Endothelial cell of umbilical vein (primary cell): Measurements from ENCODE around the gene SELPLG. TPM values are rescaled to one million over a fixed set of nuclear protein-coding genes. Genes with fewer than 3 reads are reported as not detected.

Experiments
- BruUV-seq: library from RNA; stranded (reverse); fragments of 400-500 nt; replicated peaks from 2 replicates; lab custom pipeline; 2021; lab: Mats Ljungman, UMichigan
- CTCF ChIA-PET: fragments of 300-600, 350-600 bp; sonication (Branson Sonifier 250); formaldehyde crosslinking; loops from one replicate; lab custom pipeline; 2021; ENCODE audit warnings: antibody characterized with exemption, inconsistent platforms; lab: Charles Lee
- POLR2A ChIA-PET: fragments of 300-600, 350-600 bp; sonication (Branson Sonifier 250); formaldehyde crosslinking; loops from one replicate; lab custom pipeline; 2021; ENCODE audit warnings: antibody characterized with exemption, inconsistent platforms; lab: Charles Lee
- DNase-seq: peaks from one replicate; pipeline ENCODE4 v3.0.0-alpha.2; 2011; ENCODE audit warnings: low read depth, low spot score
- FAIRE-seq: peaks from 2 replicates; lab custom pipeline; 2011; peaks lifted over from hg19 to GRCh38; lab: Jason Lieb, UNC
- H2AFZ ChIP-seq: 2 replicates; pipeline ENCODE4 v1.6.0; 2012; ENCODE audit warnings: low read depth, low read length, control low read depth, inconsistent platforms
- H3K27ac ChIP-seq: 2 replicates; pipeline ENCODE4 v1.5.1; 2011; ENCODE audit warnings: low read depth, mild to moderate bottlenecking, control low read depth, low read length, moderate library complexity; ENCODE audit not compliant: insufficient read depth
- H3K27me3 ChIP-seq, 2 experiments: 2 replicates each; pipeline versions ENCODE4 v1.6.0 to v1.6.1; 2011; ENCODE audit warnings: low read length in 2 of 2, mixed read lengths in 1 of 2; ENCODE audit not compliant: control insufficient read depth in 2 of 2, insufficient read depth in 2 of 2
- H3K36me3 ChIP-seq, 2 experiments: 2 replicates in 1 of 2; 3 replicates in 1 of 2; pipeline ENCODE4 v1.5.1; 2011; ENCODE audit warnings: low read length in 2 of 2, mild to moderate bottlenecking in 1 of 2, moderate library complexity in 1 of 2; ENCODE audit not compliant: control insufficient read depth in 2 of 2, insufficient read depth in 2 of 2; ENCODE audit errors: extremely low read depth in 1 of 2
- H3K4me1 ChIP-seq: 3 replicates; pipeline ENCODE4 v1.5.1; 2011; ENCODE audit warnings: mild to moderate bottlenecking, low read length; ENCODE audit not compliant: control insufficient read depth, insufficient read depth; ENCODE audit errors: extremely low read depth
- H3K4me2 ChIP-seq: 2 replicates; pipeline ENCODE4 v1.6.1; 2011; ENCODE audit warnings: low read length, control low read depth, mixed read lengths; ENCODE audit not compliant: insufficient read depth
- H3K4me3 ChIP-seq, 3 experiments: fragments of 200-600 bp in 1 of 3; sonication (generic), shearing (Covaris generic) in 1 of 3; replicated peaks in 1 of 3; 2 replicates each; pipeline ENCODE4 v1.5.1; 2011 to 2016; ENCODE audit warnings: control low read depth in 3 of 3, low read length in 3 of 3, mild to moderate bottlenecking in 2 of 3, inconsistent platforms in 1 of 3, low read depth in 1 of 3, moderate library complexity in 1 of 3; ENCODE audit not compliant: insufficient read depth in 1 of 3
- H3K79me2 ChIP-seq: 2 replicates; pipeline ENCODE4 v1.6.0; 2012; ENCODE audit warnings: low read length, inconsistent platforms; ENCODE audit not compliant: control insufficient read depth, insufficient read depth
- H3K9ac ChIP-seq: replicated peaks from 2 replicates; pipeline ENCODE3; 2011; ENCODE audit warnings: low read length, control low read depth; ENCODE audit not compliant: insufficient read depth; ENCODE audit errors: extremely low read depth
- H3K9me1 ChIP-seq: replicated peaks from 3 replicates; pipeline ENCODE4 v1.6.0; 2011; ENCODE audit warnings: mild to moderate bottlenecking, low read length; ENCODE audit not compliant: control insufficient read depth, insufficient read depth; ENCODE audit errors: extremely low read depth
- H3K9me3 ChIP-seq: replicated peaks from 2 replicates; pipeline ENCODE4 v1.5.1; 2012; ENCODE audit warnings: low read length, inconsistent platforms; ENCODE audit not compliant: control insufficient read depth, insufficient read depth
- H4K20me1 ChIP-seq: replicated peaks from 2 replicates; pipeline ENCODE3; 2011; ENCODE audit warnings: mild to moderate bottlenecking, low read length; ENCODE audit not compliant: control insufficient read depth, insufficient read depth; ENCODE audit errors: extremely low read depth
- CTCF ChIP-seq, 2 donors: IDR thresholded peaks; 1 replicate in 1 of 2; 2 replicates in 1 of 2; pipeline ENCODE4 v1.5.1; 2011; ENCODE audit warnings: low read length in 2 of 2, mild to moderate bottlenecking in 2 of 2, moderate library complexity in 2 of 2, control low read depth in 1 of 2, inconsistent platforms in 1 of 2, low read depth in 1 of 2; ENCODE audit not compliant: insufficient read depth in 1 of 2; ENCODE audit errors: extremely low read depth in 1 of 2
- EZH2 ChIP-seq: IDR thresholded peaks from 2 replicates; pipeline ENCODE4 v1.6.1; 2012; ENCODE audit warnings: borderline replicate concordance, low read depth, mild to moderate bottlenecking, moderate library complexity, low read length, inconsistent platforms; ENCODE audit not compliant: severe bottlenecking
- FOS ChIP-seq: IDR thresholded peaks from 2 replicates; pipeline ENCODE4 v1.6.1; 2011; ENCODE audit warnings: mild to moderate bottlenecking, low read length, moderate library complexity, borderline replicate concordance; ENCODE audit not compliant: insufficient read depth
- GATA2 ChIP-seq: IDR thresholded peaks from 2 replicates; pipeline ENCODE4 v1.7.0; 2011; ENCODE audit warnings: low read depth, mild to moderate bottlenecking, moderate library complexity, mixed read lengths, low read length; ENCODE audit not compliant: insufficient read length, insufficient read depth
- JUN ChIP-seq: IDR thresholded peaks from 2 replicates; pipeline ENCODE4 v1.6.1; 2011; ENCODE audit warnings: borderline replicate concordance, low read depth; ENCODE audit not compliant: insufficient read length, insufficient read depth
- MAX ChIP-seq: IDR thresholded peaks from 2 replicates; pipeline ENCODE4 v1.6.1; 2011; ENCODE audit not compliant: insufficient read depth, insufficient read length
- MYC ChIP-seq: IDR thresholded peaks from one replicate; pipeline ENCODE4 v1.6.1; 2011; ENCODE audit warnings: mild to moderate bottlenecking, low read depth, low read length
- POLR2A ChIP-seq: IDR thresholded peaks from 2 replicates; pipeline ENCODE4 v1.6.1; 2012; ENCODE audit warnings: low read depth, mild to moderate bottlenecking, control low read depth, low read length
- POLR2AphosphoS5 ChIP-seq: IDR thresholded peaks from 2 replicates; pipeline ENCODE4 v1.6.1; 2012; ENCODE audit warnings: low read depth, mild to moderate bottlenecking, control low read depth, low read length, moderate library complexity; ENCODE audit not compliant: insufficient read depth
- dilution Hi-C: fragments of 300-500 bp; cut with MboI; formaldehyde crosslinking; loops from one replicate; pipeline ENCODE4 v1.15.0; 2019; ENCODE audit warnings: low sequenced_read_pairs; ENCODE audit not compliant: extremely low pct_ligation_motif_present
- intact Hi-C: fragments of 100-400 bp; cut with micrococcal nuclease; formaldehyde crosslinking; loops from one replicate; pipeline ENCODE4 v1.10.0; 2022
- polyA plus RNA-seq, 4 experiments: library from polyadenylated mRNA; depleted of rRNA in 3 of 4; stranded (reverse) in 3 of 4; unstranded in 1 of 4; fragments of >200 nt; gene quantifications; 2 replicates each; pipeline versions ENCODE4 v1.2.1 to v1.2.3, GENCODE V29; 2011 to 2012; ENCODE audit warnings: missing spikeins in 1 of 4
- total RNA-seq: library from RNA; stranded (reverse); gene quantifications from 2 replicates; pipeline ENCODE4 v1.2.3, GENCODE V29; 2021

The SELPLG gene
- total and polyA plus RNA-seq, 2 donors (not counting 3 experiments of a cell fraction or from before 2014, with no cell fraction given), result 1.0 to 1.2 TPM

GRCh38 chr12:108614041-108614440 is 19.7 kb downstream of the SELPLG start:
- POLR2A ChIA-PET, result no interaction called here
- FAIRE-seq, result no peak
- H3K4me1 ChIP-seq, result peaks cover 3% of the 10 kb centered on the region

More at GRCh38 chr12:108614041-108614440, 19.7 kb downstream of the SELPLG start:
- no peaks in the 10 kb centered on the region for H3K9me3 ChIP-seq
- H3K9me1 ChIP-seq, result no peaks in the 10 kb centered on the region
- no peak overlapping the region for H3K27ac ChIP-seq
- H2AFZ ChIP-seq, result no peak overlapping the region
- TF ChIP-seq EZH2 (no peak), CTCF (IDR thresholded peaks at IDR 0.05; ENCODE audit: extremely low read depth in 1 of 2, insufficient read depth in 1 of 2, low read depth in 1 of 2, low read length in 2 of 2) (no peak), MAX (no peak), POLR2A (no peak), JUN (no peak), POLR2AphosphoS5 (no peak), GATA2 (no peak), FOS (no peak), MYC (no peak)
- intact Hi-C loops, result no loop called here
- H3K27me3 ChIP-seq, result no peaks in the 10 kb centered on the region
- no TSS peak for BruUV-seq
- no peak overlapping the region for H3K9ac ChIP-seq
- dilution Hi-C loops, result no loop called here
- H3K79me2 ChIP-seq, result no peaks in the 10 kb centered on the region
- CTCF ChIA-PET, result interaction anchor here (2.1 to 6.3 kb wide), 2 partner anchors 8 to 43 kb away, joined by 5 to 86 read pairs; no protein-coding TSS in a partner anchor
- H3K4me3 ChIP-seq, result no peak overlapping the region
- H3K4me2 ChIP-seq, result no peak overlapping the region
- no peak for DNase-seq
- H4K20me1 ChIP-seq, result no peaks in the 10 kb centered on the region
- no peaks in the 10 kb centered on the region for H3K36me3 ChIP-seq
